Measurements from ENCODE around the gene NBPF3. TPM values are rescaled to one million over a fixed set of nuclear protein-coding genes. Genes with fewer than 3 reads are reported as not detected.
A peak's percentile ranks its signal among the peaks of the same experiment; 100 is the strongest.

The NBPF3 gene
- total RNA-seq, 4 donors from 2014 or later = 3.8 to 23.0 (median 6.7) TPM

DNA sequence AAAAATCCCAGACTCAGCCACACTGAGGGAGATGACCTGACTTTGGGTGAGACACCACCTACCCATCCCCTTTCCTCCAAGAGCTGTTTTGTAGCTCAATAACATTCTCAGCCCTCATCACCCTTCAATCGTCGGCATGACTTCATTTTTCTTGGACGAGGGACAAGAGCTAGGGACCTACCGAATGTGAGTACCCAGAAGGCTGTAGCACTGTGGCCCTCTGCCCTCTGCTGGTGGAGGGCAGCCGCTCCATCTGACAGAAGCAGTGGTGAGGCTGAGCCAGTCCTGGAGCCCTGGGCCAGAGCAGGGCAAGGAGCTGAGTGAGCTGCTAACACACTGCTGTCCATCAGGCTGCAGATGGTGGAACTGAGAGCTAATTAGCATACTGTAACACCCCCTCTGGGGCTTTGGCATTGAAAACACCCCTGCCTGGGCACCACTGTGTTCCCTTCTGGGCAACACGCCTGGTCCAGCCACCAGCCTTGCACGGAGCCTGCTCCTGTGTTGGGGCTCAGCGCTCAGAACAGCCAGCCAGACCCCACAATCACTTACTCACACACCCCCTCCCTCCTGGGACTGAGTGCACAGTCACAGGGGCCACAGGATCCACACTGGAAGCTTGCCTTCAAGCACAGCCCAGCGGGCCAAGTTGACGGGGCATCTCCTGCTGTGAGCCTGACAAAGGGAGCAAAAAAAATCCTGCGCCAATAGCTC is 51.0 kb downstream of the NBPF3 start:
- H3K4me1 ChIP-seq = no peaks in the 10 kb centered on the region
- no peak for DNase-seq
- no peak overlapping the region for H3K27ac ChIP-seq
- no peaks in the 10 kb centered on the region for H3K36me3 ChIP-seq
- no peaks in the 10 kb centered on the region for H3K9me3 ChIP-seq
- H3K4me3 ChIP-seq = no peak overlapping the region
- no peak for TF ChIP-seq POLR2A (IDR thresholded peaks at IDR 0.05)
- TF ChIP-seq, protein P1, sequence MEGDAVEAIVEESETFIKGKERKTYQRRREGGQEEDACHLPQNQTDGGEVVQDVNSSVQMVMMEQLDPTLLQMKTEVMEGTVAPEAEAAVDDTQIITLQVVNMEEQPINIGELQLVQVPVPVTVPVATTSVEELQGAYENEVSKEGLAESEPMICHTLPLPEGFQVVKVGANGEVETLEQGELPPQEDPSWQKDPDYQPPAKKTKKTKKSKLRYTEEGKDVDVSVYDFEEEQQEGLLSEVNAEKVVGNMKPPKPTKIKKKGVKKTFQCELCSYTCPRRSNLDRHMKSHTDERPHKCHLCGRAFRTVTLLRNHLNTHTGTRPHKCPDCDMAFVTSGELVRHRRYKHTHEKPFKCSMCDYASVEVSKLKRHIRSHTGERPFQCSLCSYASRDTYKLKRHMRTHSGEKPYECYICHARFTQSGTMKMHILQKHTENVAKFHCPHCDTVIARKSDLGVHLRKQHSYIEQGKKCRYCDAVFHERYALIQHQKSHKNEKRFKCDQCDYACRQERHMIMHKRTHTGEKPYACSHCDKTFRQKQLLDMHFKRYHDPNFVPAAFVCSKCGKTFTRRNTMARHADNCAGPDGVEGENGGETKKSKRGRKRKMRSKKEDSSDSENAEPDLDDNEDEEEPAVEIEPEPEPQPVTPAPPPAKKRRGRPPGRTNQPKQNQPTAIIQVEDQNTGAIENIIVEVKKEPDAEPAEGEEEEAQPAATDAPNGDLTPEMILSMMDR (IDR thresholded peaks at IDR 0.05) = peak in 1 of 4 experiments; percentile 5
- H3K27me3 ChIP-seq = no peaks in the 10 kb centered on the region
- intact Hi-C loops (cut with DNase I; ENCODE audit: low total_unique reads) = no loop called here

DNA sequence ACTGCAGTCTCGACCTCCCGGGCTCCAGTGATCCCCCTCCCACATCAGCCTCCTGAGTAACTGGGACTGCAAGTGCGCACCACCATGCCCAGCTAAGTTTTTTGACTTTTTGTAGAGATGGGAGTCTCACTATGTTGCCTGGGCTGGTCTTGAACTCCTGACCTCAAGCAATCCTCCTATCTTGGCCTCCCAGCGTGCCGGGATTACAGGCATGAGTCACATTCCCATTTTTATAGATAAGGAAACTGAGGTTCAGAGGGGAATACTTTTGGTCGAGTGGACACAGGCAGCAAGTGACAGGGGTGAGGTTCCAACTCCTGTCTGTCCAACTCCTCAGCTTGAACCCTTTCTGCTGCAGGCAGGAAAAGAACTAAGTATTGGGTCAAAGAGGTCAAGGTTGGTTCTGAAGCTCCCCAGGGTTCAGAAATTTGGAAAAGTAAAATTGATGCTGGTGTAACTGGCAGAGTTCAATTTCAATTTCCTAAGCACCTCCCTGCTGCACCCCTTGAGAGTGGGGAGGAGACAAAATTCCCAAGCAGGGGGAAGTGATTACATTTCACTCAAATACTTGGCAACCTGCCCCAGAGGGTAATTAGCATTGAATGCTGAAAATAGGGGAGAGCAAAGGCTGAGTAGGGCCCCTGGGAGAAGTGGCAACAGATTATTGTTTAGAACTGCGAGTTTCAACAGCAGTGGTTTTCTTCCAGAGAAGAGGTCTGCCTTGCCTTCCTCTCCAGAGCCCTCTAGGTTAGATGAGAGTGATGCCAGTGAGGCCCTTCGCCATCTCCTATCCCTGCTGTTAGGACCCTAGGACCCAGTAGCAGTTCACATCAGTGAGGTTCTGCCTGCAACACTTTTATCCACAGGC is 51.8 kb downstream of the NBPF3 start:
- Histone ChIP-seq H3K9me3 (no peaks in the 10 kb centered on the region), H3K4me3 (no peak overlapping the region), H3K27me3 (no peaks in the 10 kb centered on the region), H3K27ac (no peak overlapping the region), H3K36me3 (no peaks in the 10 kb centered on the region), H3K4me1 (no peaks in the 10 kb centered on the region)
- intact Hi-C loops (cut with DNase I; ENCODE audit: low total_unique reads) = no loop called here
- TF ChIP-seq, protein P1 (IDR thresholded peaks at IDR 0.05) = no peak
- TF ChIP-seq POLR2A (IDR thresholded peaks at IDR 0.05) = no peak
- no peak for DNase-seq

DNA sequence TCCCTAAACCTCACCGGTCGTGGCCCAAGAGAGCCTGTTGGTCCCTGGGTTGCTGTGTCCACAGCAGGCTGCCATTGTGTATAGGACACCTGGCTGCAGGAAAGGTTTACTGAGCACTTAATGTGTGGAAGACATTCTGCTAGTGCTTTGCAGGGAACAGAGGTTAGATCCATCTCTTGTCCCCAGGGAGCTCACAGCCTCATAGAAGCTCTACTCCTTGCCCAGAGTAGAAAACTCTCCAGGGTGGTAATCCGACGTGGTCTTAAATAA is 52.4 kb downstream of the NBPF3 start:
- H3K4me1 ChIP-seq = no peaks in the 10 kb centered on the region
- H3K9me3 ChIP-seq = no peaks in the 10 kb centered on the region
- TF ChIP-seq POLR2A (IDR thresholded peaks at IDR 0.05) = no peak
- TF ChIP-seq, protein P1 (IDR thresholded peaks at IDR 0.05) = no peak
- H3K27me3 ChIP-seq = no peaks in the 10 kb centered on the region
- DNase-seq = no peak
- intact Hi-C loops (cut with DNase I; ENCODE audit: low total_unique reads) = no loop called here
- no peak overlapping the region for H3K4me3 ChIP-seq
- no peak overlapping the region for H3K27ac ChIP-seq
- H3K36me3 ChIP-seq = no peaks in the 10 kb centered on the region

DNA sequence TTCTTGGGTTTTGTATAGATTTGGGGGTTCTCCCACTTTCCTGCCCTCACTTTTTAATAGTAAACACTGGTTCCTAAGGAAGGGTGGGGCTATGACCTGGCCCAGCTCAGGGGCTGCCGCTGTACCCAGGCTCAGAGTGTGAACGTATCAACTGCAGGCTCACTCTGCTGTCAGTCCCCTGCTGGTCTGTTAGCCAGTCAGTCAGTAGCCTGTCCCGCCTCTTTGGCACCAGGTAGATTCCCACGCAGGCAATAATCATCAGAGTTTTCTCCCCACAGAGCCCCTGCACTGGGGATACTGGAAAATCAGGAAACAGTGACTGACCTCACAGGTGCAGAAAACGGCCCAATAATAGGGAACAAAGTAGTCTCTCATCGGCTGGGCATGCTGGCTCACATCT is 54.3 kb downstream of the NBPF3 start:
- H3K9me3 ChIP-seq = no peaks in the 10 kb centered on the region
- no peak for TF ChIP-seq POLR2A (IDR thresholded peaks at IDR 0.05)
- TF ChIP-seq, protein P1 (IDR thresholded peaks at IDR 0.05) = no peak
- intact Hi-C loops (cut with DNase I; ENCODE audit: low total_unique reads) = no loop called here

DNA sequence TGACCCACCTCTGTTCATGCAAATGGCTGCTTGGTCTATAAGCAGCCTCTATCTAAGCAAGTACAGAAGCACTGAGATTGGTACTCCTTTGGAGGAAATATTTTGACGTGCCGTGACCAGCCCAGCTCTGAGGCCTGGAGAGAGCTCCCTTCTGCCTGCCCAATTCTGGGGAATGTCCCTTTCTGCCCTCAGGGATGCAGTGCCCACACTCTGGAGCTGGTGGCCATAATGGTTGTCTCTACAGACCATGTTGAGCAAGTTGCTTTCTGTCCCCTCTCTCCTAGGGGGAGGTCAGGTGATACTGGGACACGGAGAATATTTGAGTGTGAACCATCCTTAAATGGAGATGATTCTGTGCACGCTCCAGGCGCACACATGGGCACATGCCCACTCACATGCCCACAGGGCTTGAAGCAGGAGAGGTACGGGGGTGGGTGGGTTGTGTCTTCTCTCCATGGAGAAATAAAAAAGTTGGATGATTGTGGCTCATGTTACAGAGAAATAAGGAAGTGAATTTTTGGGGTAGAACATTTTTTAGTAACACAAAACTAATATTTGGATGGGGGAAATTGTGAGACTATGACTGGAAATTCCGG is 55.4 kb downstream of the NBPF3 start:
- no peaks in the 10 kb centered on the region for H3K27me3 ChIP-seq
- no peak overlapping the region for H3K4me3 ChIP-seq
- no peaks in the 10 kb centered on the region for H3K9me3 ChIP-seq
- TF ChIP-seq, protein P1 (IDR thresholded peaks at IDR 0.05) = no peak
- TF ChIP-seq POLR2A (IDR thresholded peaks at IDR 0.05) = no peak
- H3K27ac ChIP-seq = no peak overlapping the region
- H3K36me3 ChIP-seq = no peaks in the 10 kb centered on the region
- no peak for DNase-seq
- intact Hi-C loops (cut with DNase I; ENCODE audit: low total_unique reads) = no loop called here
- H3K4me1 ChIP-seq = no peaks in the 10 kb centered on the region

More for the DNA sequence above, 54.3 kb downstream of the NBPF3 start:
- H3K27me3 ChIP-seq = no peaks in the 10 kb centered on the region
- DNase-seq = no peak
- H3K27ac ChIP-seq = no peak overlapping the region
- no peaks in the 10 kb centered on the region for H3K36me3 ChIP-seq
- no peaks in the 10 kb centered on the region for H3K4me1 ChIP-seq
- H3K4me3 ChIP-seq = no peak overlapping the region

Data from uterus (tissue), 4 donors.